GM18858 (cell line): ENCODE data around the gene KBTBD2.
"Not testable (repeated sequence)": the region's sequence is repeated elsewhere in the genome, so short reads cannot be mapped to it uniquely, and the experiment has no call there.

Source experiments
- ATAC-seq: cut with Tn5 transposase; IDR thresholded peaks from one replicate; pipeline ENCODE4 v1.9.1; 2021; ENCODE audit not compliant: unreplicated experiment

KBTBD2 gene

GRCh38 chr7:32893722-32894121 is 2.2 kb upstream of the KBTBD2 start:
- no peak for ATAC-seq

- ATAC-seq = no peak
Observed at GRCh38 chr7:32893207-32893524, 1.6 kb upstream of the KBTBD2 start.

- ATAC-seq = no peak
Observed at GRCh38 chr7:32892521-32893206, 1.1 kb upstream of the KBTBD2 start.

- ATAC-seq = peak; percentile 34
Observed at GRCh38 chr7:32891800-32892520, 400 bp upstream of the KBTBD2 start.

GRCh38 chr7:32890793-32891042 is 842 bp downstream of the KBTBD2 start:
- no peak for ATAC-seq

GRCh38 chr7:32890010-32890792 is 1.4 kb downstream of the KBTBD2 start:
- ATAC-seq = peak; percentile 28

GRCh38 chr7:32888505-32888904 is 3.1 kb downstream of the KBTBD2 start:
- ATAC-seq = no peak

- no peak for ATAC-seq
Observed at GRCh38 chr7:32887395-32887794, 4.2 kb downstream of the KBTBD2 start.

GRCh38 chr7:32881074-32881982 is 10.2 kb downstream of the KBTBD2 start:
- no peak for ATAC-seq

GRCh38 chr7:32879460-32879859 is 12.1 kb downstream of the KBTBD2 start:
- no peak for ATAC-seq

- not testable (repeated sequence) for ATAC-seq
Observed at GRCh38 chr7:32878023-32878422, 13.5 kb downstream of the KBTBD2 start.

- no peak for ATAC-seq
Observed at GRCh38 chr7:32872421-32872820, 19.1 kb downstream of the KBTBD2 start.

GRCh38 chr7:32871624-32872371 is 19.8 kb downstream of the KBTBD2 start:
- ATAC-seq = no peak

- no peak for ATAC-seq
Observed at GRCh38 chr7:32870298-32870697, 21.3 kb downstream of the KBTBD2 start.

GRCh38 chr7:32869716-32870115 is 21.8 kb downstream of the KBTBD2 start:
- no peak for ATAC-seq

GRCh38 chr7:32868116-32868515 is 23.4 kb downstream of the KBTBD2 start:
- no peak for ATAC-seq

- no peak for ATAC-seq
Observed at GRCh38 chr7:32865448-32866030, 26.0 kb downstream of the KBTBD2 start.

GRCh38 chr7:32863872-32864271 is 27.7 kb downstream of the KBTBD2 start:
- ATAC-seq = not testable (repeated sequence)

- ATAC-seq = no peak
Observed at GRCh38 chr7:32860090-32860489, 31.5 kb downstream of the KBTBD2 start.

GRCh38 chr7:32858648-32859047 is 32.9 kb downstream of the KBTBD2 start:
- ATAC-seq = no peak
